ENCODE data around the gene MAN2A2. TPM values are rescaled to one million over a fixed set of nuclear protein-coding genes. Genes with fewer than 3 reads are reported as not detected.

MAN2A2 gene
- total and polyA plus RNA-seq, 7 experiments from 2014 or later, result 7.1 to 171 (median 132) TPM

- Mint-ChIP-seq H3K27ac (peak overlapping the region in 2 of 9 donors; percentile 34 to 74), H3K4me1 (peaks cover 6 to 27% (median 12%) of the 10 kb centered on the region in 7 donors), H3K27me3 (no peaks in the 10 kb centered on the region), H3K36me3 (peaks cover 5 to 31% (median 9%) of the 10 kb centered on the region in 5 donors), H3K9me3 (no peaks in the 10 kb centered on the region), H3K4me3 (peak overlapping the region in 9 of 10 donors; percentile 30 to 88 (median 66))
- ATAC-seq (no peak), DNase-seq (no peak)
- ChIA-PET POLR2A (interaction anchor here (0.8 to 9.2 kb wide), 2 partner anchors 24 to 94 kb away, joined by 3 to 119 read pairs; partner anchors contain the start of genes HDDC3 and UNC45A), CTCF (interaction anchor here (1.0 to 7.7 kb wide), 8 partner anchors 15 to 92 kb away, joined by 3 to 67 read pairs (median 6); partner anchors contain the start of genes HDDC3, MAN2A2 and UNC45A)
- H3K27ac ChIP-seq (ENCODE audit: low read depth, low read length), result peak overlapping the region; percentile 31
- no peaks in the 10 kb centered on the region for H3K9me3 ChIP-seq (ENCODE audit: control insufficient read depth in 2 of 3, low read length in 3 of 3)
- no peaks in the 10 kb centered on the region for H3K27me3 ChIP-seq (ENCODE audit: control insufficient read depth in 2 of 2, insufficient read depth in 2 of 2, low read length in 2 of 2)
- H3K4me3 ChIP-seq (ENCODE audit: low read length), result no peak overlapping the region
- peaks cover 0 to 42% (median 0%) of the 10 kb centered on the region in 3 experiments for H3K36me3 ChIP-seq (ENCODE audit: control insufficient read depth in 2 of 3, insufficient read depth in 3 of 3, low read length in 3 of 3)
- peaks cover 10 to 15% of the 10 kb centered on the region in 2 donors for H3K4me1 ChIP-seq (ENCODE audit: control insufficient read depth in 2 of 2, insufficient read depth in 2 of 2, low read length in 2 of 2)
- intact Hi-C loops (cut with micrococcal nuclease), result loop anchor here in 1 of 2 donors (10.0 kb wide), 1 partner anchor 898 kb away; the partner anchor contains the start of gene SLCO3A1
Measured at GRCh38 chr15:90957031-90957790, 54.1 kb downstream of the MAN2A2 start.

- H3K36me3 Mint-ChIP-seq, result peaks cover 5 to 29% (median 11%) of the 10 kb centered on the region in 5 donors
Measured at GRCh38 chr15:90957791-90958190, 54.7 kb downstream of the MAN2A2 start.

DNA sequence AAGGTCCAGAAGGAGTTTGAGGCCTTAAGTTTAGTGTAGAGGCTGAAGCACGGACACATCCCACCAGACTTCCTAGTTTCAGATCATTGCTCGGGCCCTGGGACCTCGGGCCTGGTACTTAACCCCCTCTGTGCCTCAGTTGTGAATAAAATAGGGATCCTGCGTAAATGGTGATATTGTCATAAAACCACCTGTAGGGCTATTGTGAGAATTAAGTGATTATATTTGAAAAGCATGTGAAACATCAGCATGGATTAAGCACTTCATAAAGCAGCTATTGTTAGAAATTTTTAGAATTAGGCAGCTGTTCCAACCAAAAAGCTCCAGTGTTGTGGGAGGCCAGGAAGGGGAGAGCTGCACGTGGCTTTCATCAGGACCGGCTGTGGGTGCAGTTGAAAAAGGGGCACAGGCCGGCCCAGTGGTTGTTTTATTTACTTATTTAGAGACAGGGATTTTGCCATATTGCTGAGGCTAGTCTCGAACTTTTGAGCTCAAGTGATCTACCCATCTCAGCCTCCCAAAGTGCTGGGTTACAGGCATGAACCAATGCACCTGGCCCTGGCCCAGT lies 56.0 kb downstream of the MAN2A2 start:
- POLR2A ChIA-PET, result interaction anchor here (9.2 kb wide), 1 partner anchor 26 kb away, joined by 119 read pairs; the partner anchor contains the start of genes HDDC3 and UNC45A

More at GRCh38 chr15:90957791-90958190, 54.7 kb downstream of the MAN2A2 start:
- H3K27me3 ChIP-seq (ENCODE audit: control insufficient read depth in 2 of 2, insufficient read depth in 2 of 2, low read length in 2 of 2), result no peaks in the 10 kb centered on the region
- Mint-ChIP-seq H3K9me3 (no peaks in the 10 kb centered on the region), H3K4me3 (peak overlapping the region in 9 of 10 donors; percentile 30 to 75 (median 62)), H3K27ac (peak overlapping the region in 1 of 9 donors; percentile 34), H3K27me3 (no peaks in the 10 kb centered on the region), H3K4me1 (peaks cover 6 to 27% (median 12%) of the 10 kb centered on the region in 7 donors)
- DNase-seq (no peak), ATAC-seq (no peak)
- peaks cover 0 to 39% (median 0%) of the 10 kb centered on the region in 3 experiments for H3K36me3 ChIP-seq (ENCODE audit: control insufficient read depth in 2 of 3, insufficient read depth in 3 of 3, low read length in 3 of 3)
- intact Hi-C loops (cut with micrococcal nuclease), result loop anchor here in 1 of 2 donors (10.0 kb wide), 1 partner anchor 897 kb away; the partner anchor contains the start of gene SLCO3A1
- H3K27ac ChIP-seq (ENCODE audit: low read depth, low read length), result no peak overlapping the region
- POLR2A ChIA-PET, result interaction anchor here (9.2 kb wide), 1 partner anchor 24 kb away, joined by 119 read pairs; the partner anchor contains the start of genes HDDC3 and UNC45A
- no peak overlapping the region for H3K4me3 ChIP-seq (ENCODE audit: low read length)
- CTCF ChIA-PET, result interaction anchor here (1.0 to 7.7 kb wide), 6 partner anchors 15 to 91 kb away, joined by 3 to 67 read pairs (median 6); partner anchors contain the start of genes HDDC3, MAN2A2 and UNC45A
- peaks cover 10 to 15% of the 10 kb centered on the region in 2 donors for H3K4me1 ChIP-seq (ENCODE audit: control insufficient read depth in 2 of 2, insufficient read depth in 2 of 2, low read length in 2 of 2)
- no peaks in the 10 kb centered on the region for H3K9me3 ChIP-seq (ENCODE audit: control insufficient read depth in 2 of 3, low read length in 3 of 3)

GRCh38 chr15:90959894-90960293 lies 56.8 kb downstream of the MAN2A2 start:
- peaks cover 5 to 29% (median 11%) of the 10 kb centered on the region in 5 donors for H3K36me3 Mint-ChIP-seq
- Histone ChIP-seq H3K9me3 (ENCODE audit: control insufficient read depth in 2 of 3, low read length in 3 of 3) (no peaks in the 10 kb centered on the region), H3K27ac (ENCODE audit: low read depth, low read length) (no peak overlapping the region), H3K4me1 (ENCODE audit: control insufficient read depth in 2 of 2, insufficient read depth in 2 of 2, low read length in 2 of 2) (peaks cover 10 to 15% of the 10 kb centered on the region in 2 donors), H3K36me3 (ENCODE audit: control insufficient read depth in 2 of 3, insufficient read depth in 3 of 3, low read length in 3 of 3) (peaks cover 0 to 27% (median 0%) of the 10 kb centered on the region in 3 experiments), H3K4me3 (ENCODE audit: low read length) (no peak overlapping the region), H3K27me3 (ENCODE audit: control insufficient read depth in 2 of 2, insufficient read depth in 2 of 2, low read length in 2 of 2) (no peaks in the 10 kb centered on the region)
- H3K4me3 Mint-ChIP-seq, result no peak overlapping the region
- ChIA-PET CTCF (interaction anchor here (0.6 kb wide), 2 partner anchors 308 to 417 kb away, joined by 3 to 6 read pairs; no protein-coding TSS in a partner anchor), POLR2A (interaction anchor here (9.2 kb wide), 1 partner anchor 26 kb away, joined by 119 read pairs; the partner anchor contains the start of genes HDDC3 and UNC45A)
- H3K9me3 Mint-ChIP-seq, result no peaks in the 10 kb centered on the region
- peak overlapping the region in 2 of 9 donors; percentile 22 to 70 for H3K27ac Mint-ChIP-seq
- intact Hi-C loops (cut with micrococcal nuclease), result loop anchor here in 1 of 2 donors (10.0 kb wide), 1 partner anchor 895 kb away; the partner anchor contains the start of gene SLCO3A1
- ATAC-seq, result no peak
- peaks cover 5 to 17% (median 12%) of the 10 kb centered on the region in 7 donors for H3K4me1 Mint-ChIP-seq
- no peaks in the 10 kb centered on the region for H3K27me3 Mint-ChIP-seq
- DNase-seq, result no peak

More for the DNA sequence above, 56.0 kb downstream of the MAN2A2 start:
- Histone ChIP-seq H3K36me3 (ENCODE audit: control insufficient read depth in 2 of 3, insufficient read depth in 3 of 3, low read length in 3 of 3) (peaks cover 0 to 28% (median 0%) of the 10 kb centered on the region in 3 experiments), H3K4me3 (ENCODE audit: low read length) (no peak overlapping the region), H3K9me3 (ENCODE audit: control insufficient read depth in 2 of 3, low read length in 3 of 3) (no peaks in the 10 kb centered on the region), H3K27me3 (ENCODE audit: control insufficient read depth in 2 of 2, insufficient read depth in 2 of 2, low read length in 2 of 2) (no peaks in the 10 kb centered on the region), H3K4me1 (ENCODE audit: control insufficient read depth in 2 of 2, insufficient read depth in 2 of 2, low read length in 2 of 2) (peaks cover 10 to 15% of the 10 kb centered on the region in 2 donors), H3K27ac (ENCODE audit: low read depth, low read length) (no peak overlapping the region)
- intact Hi-C loops (cut with micrococcal nuclease), result loop anchor here in 1 of 2 donors (10.0 kb wide), 1 partner anchor 896 kb away; the partner anchor contains the start of gene SLCO3A1
- Mint-ChIP-seq H3K36me3 (peaks cover 5 to 29% (median 11%) of the 10 kb centered on the region in 5 donors), H3K9me3 (no peaks in the 10 kb centered on the region), H3K27me3 (no peaks in the 10 kb centered on the region), H3K4me3 (no peak overlapping the region), H3K27ac (no peak overlapping the region), H3K4me1 (peaks cover 6 to 20% (median 12%) of the 10 kb centered on the region in 7 donors)
- ATAC-seq (no peak), DNase-seq (no peak)
- CTCF ChIA-PET, result interaction anchor here (0.6 to 7.7 kb wide), 3 partner anchors 16 to 416 kb away, joined by 3 to 67 read pairs (median 6); partner anchors contain the start of genes HDDC3 and UNC45A

DNA sequence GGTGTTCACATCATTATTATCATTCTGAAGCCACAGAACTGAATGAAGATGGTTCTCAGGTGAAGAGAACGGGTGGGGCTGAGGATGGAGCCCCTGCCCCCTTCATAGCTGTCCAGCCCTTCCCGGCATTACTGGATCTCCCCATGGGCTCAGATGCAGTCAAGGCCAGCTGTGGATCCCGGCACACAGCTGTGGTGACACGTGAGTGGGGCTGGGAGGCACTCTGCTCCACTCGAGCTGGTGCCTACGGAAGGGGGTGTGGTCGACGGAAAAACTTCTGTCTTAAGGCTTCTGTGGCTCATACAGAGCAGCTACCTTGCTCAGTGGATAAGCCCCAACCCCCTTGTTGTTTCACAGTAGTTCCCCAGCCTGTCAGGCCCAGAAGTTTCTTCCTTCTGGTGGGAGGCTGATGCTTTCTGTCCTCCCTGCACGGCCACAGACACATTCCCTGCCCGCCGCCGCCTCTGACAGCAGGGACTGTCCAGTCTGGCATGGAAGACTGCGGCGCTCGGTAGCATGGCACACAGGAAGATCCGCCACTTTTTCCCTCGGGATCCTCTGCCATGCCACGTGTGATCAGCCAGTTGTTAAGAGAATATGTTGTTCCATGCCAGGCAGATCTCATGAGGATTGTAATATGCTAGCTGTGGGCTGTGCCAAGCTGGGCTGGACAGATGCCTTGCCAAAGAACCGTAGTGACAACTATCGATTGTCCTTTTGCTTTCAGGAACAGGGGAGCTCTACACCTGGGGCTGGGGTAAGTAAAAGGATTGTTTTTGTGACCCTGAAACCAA lies 57.4 kb downstream of the MAN2A2 start:
- ChIA-PET POLR2A (interaction anchor here (1.7 to 9.2 kb wide), 2 partner anchors 25 to 27 kb away, joined by 3 to 119 read pairs; partner anchors contain the start of genes HDDC3 and UNC45A), CTCF (interaction anchor here (0.6 to 1.6 kb wide), 2 partner anchors 73 to 308 kb away, joined by 3 to 6 read pairs; no protein-coding TSS in a partner anchor)
- Mint-ChIP-seq H3K27me3 (no peaks in the 10 kb centered on the region), H3K36me3 (peaks cover 5 to 29% (median 11%) of the 10 kb centered on the region in 5 donors), H3K4me1 (peaks cover 5 to 17% (median 12%) of the 10 kb centered on the region in 7 donors), H3K9me3 (no peaks in the 10 kb centered on the region), H3K4me3 (no peak overlapping the region), H3K27ac (peak overlapping the region in 2 of 9 donors; percentile 50 to 63)
- Histone ChIP-seq H3K9me3 (ENCODE audit: control insufficient read depth in 2 of 3, low read length in 3 of 3) (no peaks in the 10 kb centered on the region), H3K4me3 (ENCODE audit: low read length) (no peak overlapping the region), H3K27ac (ENCODE audit: low read depth, low read length) (no peak overlapping the region), H3K4me1 (ENCODE audit: control insufficient read depth in 2 of 2, insufficient read depth in 2 of 2, low read length in 2 of 2) (peaks cover 7 to 10% of the 10 kb centered on the region in 2 donors), H3K36me3 (ENCODE audit: control insufficient read depth in 2 of 3, insufficient read depth in 3 of 3, low read length in 3 of 3) (peaks cover 0 to 25% (median 0%) of the 10 kb centered on the region in 3 experiments), H3K27me3 (ENCODE audit: control insufficient read depth in 2 of 2, insufficient read depth in 2 of 2, low read length in 2 of 2) (no peaks in the 10 kb centered on the region)
- intact Hi-C loops (cut with micrococcal nuclease), result no loop called here
- ATAC-seq (no peak), DNase-seq (no peak)
